A549 (cell line): ENCODE measurements around the gene SAPCD1. TPM values are rescaled to one million over a fixed set of nuclear protein-coding genes. Genes with fewer than 3 reads are reported as not detected.
A peak's percentile ranks its signal among the peaks of the same experiment; 100 is the strongest.

Experiments
- ATAC-seq, 2 experiments: fragments of 200-7000 bp in 1 of 2; fragments of >200 bp in 1 of 2; cut with Nextera tagmentation in 1 of 2; cut with Tn5 transposase in 1 of 2; 3 replicates each; pipeline versions ENCODE4 v1.8.0 to v1.9.1; 2018 to 2020; ENCODE audit warnings: mild to moderate bottlenecking in 1 of 2, moderate library complexity in 1 of 2
- CTCF ChIA-PET: fragments of 300-600 bp; sonication (Branson Sonifier 250); formaldehyde crosslinking; extraction: SDS; loops from one replicate; lab custom pipeline; 2021; ENCODE audit warnings: antibody characterized with exemption, inconsistent platforms; lab: Yijun Ruan, JAX
- POLR2A ChIA-PET: fragments of 350-600 bp; formaldehyde crosslinking; extraction: SDS; loops from one replicate; lab custom pipeline; 2021; ENCODE audit warnings: antibody characterized with exemption, inconsistent platforms; lab: Yijun Ruan, JAX
- DNase-seq, 2 experiments: peaks; one replicate each; pipeline versions ENCODE4 v3.0.0 to v3.0.0-alpha.2; 2011 to 2016; ENCODE audit warnings: low read depth in 1 of 2, low spot score in 1 of 2
- FAIRE-seq: peaks from 2 replicates; lab custom pipeline; 2011; peaks lifted over from hg19 to GRCh38; lab: Jason Lieb, UNC
- H3K27ac ChIP-seq, 2 experiments: fragments of >200 bp; sonication (Bioruptor Twin); formaldehyde crosslinking; 3 replicates each; pipeline ENCODE4 v1.5.1; 2016 to 2017
- H3K4me1 ChIP-seq: fragments of >200 bp; sonication (Bioruptor Twin); formaldehyde crosslinking; 3 replicates; pipeline ENCODE4 v1.6.1; 2016
- H3K4me2 ChIP-seq: fragments of >200 bp; sonication (Bioruptor Twin); formaldehyde crosslinking; 3 replicates; pipeline ENCODE4 v1.6.1; 2016
- H3K4me3 ChIP-seq: fragments of >200 bp; sonication (Bioruptor Twin); formaldehyde crosslinking; 3 replicates; pipeline ENCODE4 v1.5.1; 2016
- H3K9me3 ChIP-seq: fragments of >200 bp; sonication (Bioruptor Twin); formaldehyde crosslinking; 3 replicates; pipeline ENCODE4 v1.6.1; 2016
- CBX8 ChIP-seq: fragments of 200-600 bp; sonication (generic); IDR thresholded peaks from 2 replicates; pipeline ENCODE4 v1.6.1; 2016
- CHD2 ChIP-seq: fragments of 150-350 bp; IDR thresholded peaks from 2 replicates; pipeline ENCODE4 v1.6.1; 2014; ENCODE audit warnings: low read length; ENCODE audit not compliant: partially characterized antibody
- CTCF ChIP-seq: fragments of >200 bp; sonication (Bioruptor Twin); formaldehyde crosslinking; IDR thresholded peaks from 3 replicates; pipeline ENCODE4 v1.5.1; 2016
- E2F6 ChIP-seq: IDR thresholded peaks from 2 replicates; pipeline ENCODE4 v1.6.1; 2012; ENCODE audit warnings: low read depth, borderline replicate concordance
- ELK1 ChIP-seq: fragments of 150-350 bp; IDR thresholded peaks from 2 replicates; pipeline ENCODE4 v1.6.1; 2014; ENCODE audit warnings: low read depth, mild to moderate bottlenecking, low read length
- ESRRA ChIP-seq: fragments of 150-350 bp; IDR thresholded peaks from 2 replicates; pipeline ENCODE4 v1.6.1; 2014; ENCODE audit warnings: mild to moderate bottlenecking, low read length, borderline replicate concordance
- FOSL2 ChIP-seq, 2 experiments: fragments of 450-650 bp in 1 of 2; fragments of >200 bp in 1 of 2; sonication (Bioruptor Twin) in 1 of 2; formaldehyde crosslinking; IDR thresholded peaks; 2 replicates each; pipeline versions ENCODE4 v1.5.0 to v1.6.1; 2016 to 2020; ENCODE audit warnings: mild to moderate bottlenecking in 1 of 2, moderate library complexity in 1 of 2
- FOXS1 ChIP-seq: fragments of 250-450 bp; sonication (Bioruptor Pico); IDR thresholded peaks from 2 replicates; pipeline ENCODE4 v1.5.0; 2020; ENCODE audit warnings: mild to moderate bottlenecking, moderate library complexity
- HDAC2 ChIP-seq: fragments of 200-600 bp; sonication (generic); IDR thresholded peaks from 2 replicates; pipeline ENCODE4 v1.6.1; 2016
- HES2 ChIP-seq: fragments of >200 bp; sonication (Bioruptor Twin); formaldehyde crosslinking; IDR thresholded peaks from 2 replicates; pipeline ENCODE4 v1.6.1; 2016
- HOXA7 ChIP-seq: fragments of 250-450 bp; sonication (Bioruptor Pico); IDR thresholded peaks from 2 replicates; pipeline ENCODE4 v1.5.0; 2020; ENCODE audit warnings: mild to moderate bottlenecking, moderate library complexity
- HOXB13 ChIP-seq: fragments of 250-450 bp; sonication (Bioruptor Pico); IDR thresholded peaks from 2 replicates; pipeline ENCODE4 v1.5.0; 2020; ENCODE audit warnings: low read depth, mild to moderate bottlenecking, moderate library complexity
- JUN ChIP-seq, 2 experiments: fragments of >200 bp; sonication (Bioruptor Twin); formaldehyde crosslinking; IDR thresholded peaks; 2 replicates in 1 of 2; 3 replicates in 1 of 2; pipeline ENCODE4 v1.6.1; 2016 to 2017
- KDM5A ChIP-seq: fragments of 200-600 bp; sonication (generic); IDR thresholded peaks from 2 replicates; pipeline ENCODE4 v1.6.1; 2016; ENCODE audit warnings: antibody characterized with exemption, mild to moderate bottlenecking
- MAFK ChIP-seq: fragments of 450-650 bp; IDR thresholded peaks from 2 replicates; pipeline ENCODE4 v1.6.1; 2014; ENCODE audit not compliant: partially characterized antibody
- MAZ ChIP-seq: fragments of 150-350 bp; IDR thresholded peaks from 2 replicates; pipeline ENCODE4 v1.6.1; 2014; ENCODE audit warnings: antibody characterized with exemption, low read depth, low read length, borderline replicate concordance
- NPAS2 ChIP-seq: fragments of 250-450 bp; sonication (Bioruptor Pico); IDR thresholded peaks from 2 replicates; pipeline ENCODE4 v1.8.0; 2022; ENCODE audit warnings: mild to moderate bottlenecking, moderate library complexity, borderline replicate concordance
- NR3C1 ChIP-seq: fragments of >200 bp; sonication (Bioruptor Twin); formaldehyde crosslinking; IDR thresholded peaks from 3 replicates; pipeline ENCODE4 v1.6.1; 2017
- PHF8 ChIP-seq: fragments of 200-600 bp; sonication (generic); IDR thresholded peaks from 2 replicates; pipeline ENCODE4 v1.6.1; 2016; ENCODE audit warnings: low read depth, mild to moderate bottlenecking, antibody characterized with exemption, moderate library complexity, borderline replicate concordance
- POLR2A ChIP-seq: IDR thresholded peaks from 2 replicates; pipeline ENCODE4 v1.6.1; 2012; ENCODE audit warnings: mild to moderate bottlenecking, low read length
- RAD21 ChIP-seq, 2 experiments: fragments of >200 bp in 1 of 2; sonication (Bioruptor Twin) in 1 of 2; formaldehyde crosslinking in 1 of 2; IDR thresholded peaks in 1 of 2; conservative IDR thresholded peaks in 1 of 2; 2 replicates in 1 of 2; 3 replicates in 1 of 2; pipeline ENCODE4 v1.6.1; 2012 to 2018; ENCODE audit warnings: inconsistent platforms in 1 of 2
- RARB ChIP-seq: fragments of 250-450 bp; sonication (Bioruptor Pico); IDR thresholded peaks from 2 replicates; pipeline ENCODE4 v1.8.0; 2021; ENCODE audit warnings: mild to moderate bottlenecking, moderate library complexity
- RCOR1 ChIP-seq: fragments of 150-350 bp; IDR thresholded peaks from 2 replicates; pipeline ENCODE4 v1.6.1; 2014; ENCODE audit warnings: antibody characterized with exemption, low read length, low read depth
- REST ChIP-seq: fragments of 200-600 bp; sonication (generic); IDR thresholded peaks from 2 replicates; pipeline ENCODE4 v1.6.1; 2016; ENCODE audit warnings: antibody characterized with exemption, mild to moderate bottlenecking, moderate library complexity
- RFX5 ChIP-seq: fragments of 450-650 bp; IDR thresholded peaks from 2 replicates; pipeline ENCODE4 v1.7.1; 2014; ENCODE audit warnings: antibody characterized with exemption, mild to moderate bottlenecking, moderate library complexity
- SREBF2 ChIP-seq: fragments of 450-650 bp; IDR thresholded peaks from 2 replicates; pipeline ENCODE4 v1.6.1; 2014; ENCODE audit warnings: mild to moderate bottlenecking, moderate library complexity
- ZC3H11A ChIP-seq: fragments of 450-650 bp; IDR thresholded peaks from 2 replicates; pipeline ENCODE4 v1.6.1; 2014; ENCODE audit warnings: antibody characterized with exemption, mild to moderate bottlenecking
- ZFP36 ChIP-seq: fragments of 450-650 bp; IDR thresholded peaks from 2 replicates; pipeline ENCODE4 v1.6.1; 2014; ENCODE audit warnings: borderline replicate concordance; ENCODE audit not compliant: partially characterized antibody
- ZNF302 ChIP-seq: fragments of 250-450 bp; sonication (Bioruptor Pico); IDR thresholded peaks from 2 replicates; pipeline ENCODE4 v1.9.0; 2021; ENCODE audit warnings: inconsistent platforms, mild to moderate bottlenecking, moderate library complexity
- ZSCAN20 ChIP-seq: fragments of 250-450 bp; sonication (Bioruptor Pico); IDR thresholded peaks from 2 replicates; pipeline ENCODE4 v1.8.0; 2022; ENCODE audit warnings: mild to moderate bottlenecking, moderate library complexity
- WGBS: methylation state at CpG from one replicate; pipeline ENCODE4 v1.1.6; 2017; ENCODE audit errors: missing lambda C conversion rate; 5-methylcytosine and 5-hydroxymethylcytosine counted together
- polyA plus RNA-seq, 4 experiments: library from polyadenylated mRNA; depleted of rRNA in 3 of 4; stranded (reverse); fragments of >200 nt; fragmentation: RNase III in 1 of 4; extraction: RNeasy Plus Mini Kit Qiagen cat#74134 plus additional on column Dnase treatment in 1 of 4; gene quantifications; 2 replicates in 3 of 4; 3 replicates in 1 of 4; pipeline ENCODE4 v1.2.3, GENCODE V29; 2011 to 2017

Gene SAPCD1
- polyA plus RNA-seq, 2 of the 4 experiments (the other 2 are of a cell fraction): 5.8 to 6.9 TPM

GRCh38 chr6:31811645-31812044 is 49.2 kb downstream of the SAPCD1 start:
- WGBS: 93% methylated on average over 10 of the region's 12 CpGs
- H3K4me2 ChIP-seq: no peak overlapping the region
- ATAC-seq: no peak
- ChIA-PET CTCF (interaction anchor here (0.6 to 1.8 kb wide), 3 partner anchors 10 to 118 kb away, joined by 3 to 6 read pairs (median 3); partner anchors contain the start of gene VARS1), POLR2A (no interaction called here)
- peaks cover 15% of the 10 kb centered on the region for H3K4me1 ChIP-seq
- no peak for FAIRE-seq
- no peaks in the 10 kb centered on the region for H3K9me3 ChIP-seq
- H3K27ac ChIP-seq: no peak overlapping the region
- no peak overlapping the region for H3K4me3 ChIP-seq
- DNase-seq: no peak
- TF ChIP-seq RCOR1 (no peak), ELK1 (no peak), REST (no peak), POLR2A (no peak), JUN (IDR thresholded peaks at IDR 0.05) (no peak), MAZ (no peak), SREBF2 (no peak), RAD21 (conservative IDR thresholded peaks at IDR 0.05 in 1 of 2, IDR thresholded peaks at IDR 0.05 in 1 of 2) (no peak), NPAS2 (CRISPR knock-in tag) (no peak), FOXS1 (CRISPR knock-in tag) (no peak), ZSCAN20 (no peak), HOXB13 (CRISPR knock-in tag) (no peak), HDAC2 (no peak), E2F6 (no peak), KDM5A (no peak), HOXA7 (CRISPR knock-in tag) (no peak), ESRRA (no peak), RFX5 (no peak), HES2 (no peak)
- TF ChIP-seq, all 56 proteins: peak for 0

- 94% methylated on average over 7 of the region's 7 CpGs for WGBS
- ATAC-seq: no peak
- POLR2A ChIA-PET: interaction anchor here (0.7 to 3.1 kb wide), 4 partner anchors 13 to 305 kb away, joined by 3 to 82 read pairs (median 10); partner anchors contain the start of genes HSPA1B and NEU1
- H3K9me3 ChIP-seq: no peaks in the 10 kb centered on the region
- no peak for DNase-seq
- H3K4me1 ChIP-seq: peaks cover 12% of the 10 kb centered on the region
- no peak for FAIRE-seq
- H3K27ac ChIP-seq: peak overlapping the region; percentile 87 to 97
- peak overlapping the region; percentile 39; the same call in 1 of the 3 replicates for H3K4me3 ChIP-seq
- peak overlapping the region; percentile 98 for H3K4me2 ChIP-seq
- CTCF ChIA-PET: interaction anchor here (1.3 to 2.6 kb wide), 5 partner anchors 9 to 84 kb away, joined by 3 to 8 read pairs (median 4); partner anchors contain the start of genes DDAH2, HSPA1B and VARS1
- TF ChIP-seq MAFK (no peak), NR3C1 (no peak), CTCF (no peak), PHF8 (no peak), FOSL2 (IDR thresholded peaks at IDR 0.05) (no peak), FOSL2 (CRISPR knock-in tag; IDR thresholded peaks at IDR 0.05) (no peak), ZFP36 (no peak), CHD2 (no peak), RAD21 (conservative IDR thresholded peaks at IDR 0.05 in 1 of 2, IDR thresholded peaks at IDR 0.05 in 1 of 2) (no peak), ELK1 (no peak), RFX5 (no peak), ZNF302 (no peak), RCOR1 (no peak), RARB (CRISPR knock-in tag) (no peak), ZC3H11A (no peak), CBX8 (no peak)
Observed at GRCh38 chr6:31813465-31813849, 51.0 kb downstream of the SAPCD1 start.
